IPS-18c (cell line): ENCODE results near the gene FAM149A.

Source experiments
- H3K4me3 ChIP-seq: 2 replicates; pipeline ENCODE4 v1.7.0; 2013; ENCODE audit warnings: low read depth, mild to moderate bottlenecking, low read length, moderate library complexity; ENCODE audit not compliant: insufficient read depth
- H3K9me3 ChIP-seq: one replicate; pipeline ENCODE4 v1.6.1; 2013; ENCODE audit warnings: mild to moderate bottlenecking, low read length, moderate library complexity; ENCODE audit not compliant: control insufficient read depth, insufficient read depth

The FAM149A gene

GRCh38 chr4:186096681-186097165, 7.8 kb upstream of the FAM149A start:
- H3K4me3 ChIP-seq, result no peak overlapping the region

DNA sequence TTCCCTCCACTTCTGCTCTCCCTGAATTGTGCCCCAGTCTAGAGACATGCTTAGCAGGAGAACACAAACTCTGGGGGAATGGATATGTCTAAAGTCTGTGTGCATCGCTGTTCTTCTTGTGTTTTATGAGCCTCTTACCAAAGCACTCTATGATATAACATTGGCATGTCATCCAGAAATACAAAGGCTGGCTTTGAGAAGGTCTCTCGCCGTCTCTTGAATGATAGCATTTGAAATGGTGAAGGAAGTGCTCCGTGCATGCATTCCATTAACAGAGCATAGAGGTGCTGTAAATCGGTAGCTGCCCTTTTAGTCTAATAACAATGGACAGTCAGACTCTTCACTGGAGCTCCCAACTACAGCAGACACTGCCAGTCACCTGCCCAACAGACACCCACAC, 7.1 kb upstream of the FAM149A start:
- H3K9me3 ChIP-seq, result no peaks in the 10 kb centered on the region
- no peak overlapping the region for H3K4me3 ChIP-seq

More at GRCh38 chr4:186096681-186097165, 7.8 kb upstream of the FAM149A start:
- H3K9me3 ChIP-seq, result no peaks in the 10 kb centered on the region

GRCh38 chr4:186102931-186103330, 1.6 kb upstream of the FAM149A start:
- Histone ChIP-seq H3K4me3 (no peak overlapping the region), H3K9me3 (peaks cover 5% of the 10 kb centered on the region)

DNA sequence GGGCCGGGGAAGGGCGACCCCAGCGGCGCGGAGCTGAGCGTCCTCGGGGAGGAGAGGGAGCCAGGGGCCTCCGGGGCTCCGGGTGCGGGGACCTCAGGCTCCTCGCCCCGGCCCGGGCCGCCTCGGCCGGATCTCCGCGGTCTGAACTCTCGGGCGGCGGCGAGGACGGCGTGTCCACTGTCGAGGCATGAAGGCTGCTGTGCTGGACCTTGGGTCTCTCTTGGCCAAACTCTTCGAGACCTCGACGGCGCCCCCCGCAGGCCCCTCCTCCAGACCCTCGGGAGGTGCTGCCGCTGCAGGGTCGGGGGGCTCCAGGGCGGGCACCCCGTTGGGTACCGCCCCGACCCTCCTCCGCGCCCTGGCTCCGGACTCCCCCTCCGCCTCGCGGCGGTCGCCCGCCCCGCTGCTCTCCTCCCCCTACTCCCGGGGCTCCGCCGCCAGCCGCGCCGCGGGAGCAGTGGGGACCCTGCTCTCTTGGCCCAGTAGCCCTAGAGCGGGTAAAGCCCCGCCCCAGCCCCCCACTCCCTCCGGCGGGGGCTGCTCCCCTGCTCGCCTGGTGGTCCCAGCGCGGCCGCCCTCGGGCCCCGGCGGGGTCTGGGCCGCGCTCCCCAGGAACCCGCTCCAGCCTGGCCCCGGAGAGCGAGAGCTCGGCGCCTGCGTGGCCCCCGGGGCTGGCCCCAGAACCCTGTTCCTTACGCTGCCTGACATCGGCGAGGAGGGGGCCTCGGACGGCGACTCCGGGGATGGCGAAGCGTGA, 564 bp downstream of the FAM149A start:
- peak overlapping the region; percentile 61 for H3K4me3 ChIP-seq
- H3K9me3 ChIP-seq, result peaks cover 5% of the 10 kb centered on the region

DNA sequence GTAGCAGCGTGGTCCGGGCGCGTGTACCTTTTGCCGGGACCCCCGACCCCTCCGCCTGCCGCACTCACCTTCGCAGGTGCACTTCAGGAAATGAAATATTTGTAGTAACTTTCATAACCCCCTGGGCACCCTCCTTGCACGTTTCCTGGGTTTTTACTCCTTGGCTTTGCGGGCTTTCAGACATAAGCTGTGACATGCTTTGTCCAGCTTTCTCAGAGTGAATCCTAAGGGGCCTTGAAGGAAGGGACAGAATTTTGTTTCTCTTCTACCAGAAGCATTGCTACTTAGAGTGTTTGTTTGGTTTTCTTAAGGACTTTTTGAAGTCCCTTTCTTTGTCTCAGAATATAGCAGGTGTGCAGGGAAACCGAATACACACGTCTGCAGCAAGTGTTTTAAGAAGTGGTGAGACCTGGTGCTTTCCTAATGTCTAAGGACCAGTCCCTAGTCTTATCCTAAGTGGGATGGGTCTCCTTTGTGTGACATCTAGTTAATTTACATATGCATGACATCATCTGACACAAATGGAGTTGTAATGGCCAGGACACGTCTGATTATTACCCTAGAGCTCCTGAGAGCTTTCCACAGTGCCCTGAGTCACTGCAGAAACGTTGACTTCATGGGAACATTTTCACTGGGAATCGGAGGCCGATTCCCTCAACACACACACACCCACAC, 1.3 kb downstream of the FAM149A start:
- Histone ChIP-seq H3K4me3 (peak overlapping the region; percentile 61), H3K9me3 (peaks cover 5% of the 10 kb centered on the region)

GRCh38 chr4:186107947-186108346, 3.4 kb downstream of the FAM149A start:
- Histone ChIP-seq H3K4me3 (no peak overlapping the region), H3K9me3 (peaks cover 2% of the 10 kb centered on the region)

DNA sequence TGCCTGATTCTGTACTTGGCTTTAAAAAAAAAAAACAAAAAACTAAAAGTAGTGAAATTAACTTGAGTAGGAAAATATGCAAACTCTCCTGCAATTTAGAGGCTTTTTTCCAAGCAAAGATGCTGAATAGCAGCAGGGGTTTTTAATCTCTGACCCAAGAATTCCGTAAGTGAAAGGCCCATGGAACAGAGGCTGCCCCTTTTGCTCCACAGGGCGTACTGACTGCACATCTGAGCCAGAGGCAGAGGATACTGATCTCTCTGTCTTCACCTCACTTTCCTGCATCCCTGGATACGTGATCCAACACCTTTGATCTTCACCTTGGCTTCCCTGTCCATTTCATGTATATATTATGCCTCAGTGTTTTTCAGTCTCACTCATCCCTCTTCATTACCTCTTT, 3.9 kb downstream of the FAM149A start:
- H3K4me3 ChIP-seq, result no peak overlapping the region
- H3K9me3 ChIP-seq, result peaks cover 2% of the 10 kb centered on the region

- Histone ChIP-seq H3K4me3 (no peak overlapping the region), H3K9me3 (peaks cover 2% of the 10 kb centered on the region)
Measured at GRCh38 chr4:186109245-186109644, 4.7 kb downstream of the FAM149A start.

GRCh38 chr4:186116697-186117096, 12.2 kb downstream of the FAM149A start:
- peaks cover 3% of the 10 kb centered on the region for H3K9me3 ChIP-seq
- no peak overlapping the region for H3K4me3 ChIP-seq

- peaks cover 3% of the 10 kb centered on the region for H3K9me3 ChIP-seq
- no peak overlapping the region for H3K4me3 ChIP-seq
Measured at GRCh38 chr4:186118582-186118981, 14.1 kb downstream of the FAM149A start.

GRCh38 chr4:186121057-186121456, 16.6 kb downstream of the FAM149A start:
- Histone ChIP-seq H3K9me3 (peaks cover 3% of the 10 kb centered on the region), H3K4me3 (no peak overlapping the region)

GRCh38 chr4:186128842-186129241, 24.3 kb downstream of the FAM149A start:
- Histone ChIP-seq H3K9me3 (no peaks in the 10 kb centered on the region), H3K4me3 (no peak overlapping the region)

- no peak overlapping the region for H3K4me3 ChIP-seq
- no peaks in the 10 kb centered on the region for H3K9me3 ChIP-seq
Measured at GRCh38 chr4:186131935-186132334, 27.4 kb downstream of the FAM149A start.

DNA sequence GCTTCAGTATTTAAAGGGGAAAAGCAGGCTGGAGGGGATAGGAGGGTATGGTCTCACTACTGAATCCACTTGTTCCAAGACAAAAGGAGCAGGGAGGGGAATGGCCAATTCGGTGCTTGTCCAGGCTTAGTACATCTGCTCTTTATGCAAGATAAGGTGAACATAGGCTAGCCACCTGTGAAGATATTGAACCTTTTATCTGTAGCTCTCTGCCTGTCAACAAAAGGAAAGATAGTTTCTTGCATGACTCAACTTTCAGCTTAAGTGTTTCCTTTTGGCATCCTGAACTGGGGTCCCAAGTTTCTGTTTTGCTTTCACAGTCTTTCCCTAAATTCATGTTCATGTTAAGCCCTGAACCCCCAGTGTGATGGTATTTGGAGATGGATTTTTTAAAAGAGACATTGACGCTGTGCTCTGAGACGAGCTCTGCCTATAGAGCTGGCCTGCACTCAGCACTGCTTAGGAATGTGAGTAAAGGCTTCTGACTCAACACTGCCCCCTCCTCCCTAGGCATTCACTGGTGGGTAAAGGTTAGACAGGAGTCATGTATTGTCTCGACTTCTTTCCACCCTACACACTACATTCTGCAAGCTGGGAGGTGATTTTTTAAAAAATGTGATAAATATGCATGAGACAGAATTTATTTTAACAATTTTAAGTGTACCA, 28.2 kb downstream of the FAM149A start:
- H3K9me3 ChIP-seq, result no peaks in the 10 kb centered on the region
- H3K4me3 ChIP-seq, result no peak overlapping the region

DNA sequence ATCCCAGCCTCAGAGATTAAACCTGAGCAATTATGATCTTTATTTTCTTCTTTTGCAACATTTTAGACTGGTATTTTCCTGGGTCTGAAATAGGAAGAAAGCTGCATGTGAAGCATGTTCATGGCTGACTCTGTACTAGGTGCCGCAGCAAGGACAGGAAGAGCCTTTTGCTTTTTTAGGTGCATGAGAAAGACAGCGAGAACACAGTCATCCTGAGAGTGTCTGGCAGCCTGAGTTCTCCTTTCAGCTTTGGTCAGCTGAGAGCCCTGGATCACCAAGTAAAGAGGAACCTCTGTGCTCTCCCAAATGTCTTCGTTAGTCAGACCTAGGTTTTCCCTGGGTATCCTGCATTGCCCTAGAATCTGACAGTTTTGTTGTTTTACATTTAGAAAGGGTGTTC, 29.8 kb downstream of the FAM149A start:
- H3K9me3 ChIP-seq, result no peaks in the 10 kb centered on the region
- no peak overlapping the region for H3K4me3 ChIP-seq

DNA sequence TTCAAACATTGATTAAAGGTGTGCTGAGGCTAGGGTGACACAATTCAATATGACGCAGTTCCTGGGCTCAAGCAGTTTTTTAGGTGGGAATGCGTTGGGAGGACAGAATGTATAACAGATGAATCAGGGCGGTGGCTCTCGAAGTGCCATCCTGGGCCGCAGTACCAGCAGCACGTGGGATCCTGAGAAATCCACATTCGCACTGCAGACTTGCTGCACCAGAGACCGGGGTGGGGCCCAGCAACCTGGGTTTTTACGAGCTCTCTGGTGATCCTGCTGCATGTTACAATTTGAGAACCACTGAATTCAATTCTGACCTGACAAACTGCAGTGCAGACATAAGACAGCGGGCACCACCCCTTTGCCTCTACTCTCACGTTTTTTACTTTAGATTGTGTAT, 30.4 kb downstream of the FAM149A start:
- no peak overlapping the region for H3K4me3 ChIP-seq

GRCh38 chr4:186137196-186137794, 32.8 kb downstream of the FAM149A start:
- Histone ChIP-seq H3K4me3 (no peak overlapping the region), H3K9me3 (no peaks in the 10 kb centered on the region)

More for the DNA sequence above, 30.4 kb downstream of the FAM149A start:
- H3K9me3 ChIP-seq, result no peaks in the 10 kb centered on the region
